Activated T-cell treated with anti-CD3 and anti-CD28 coated beads, Interleukin-2, amount 50 U/mL, for 72 hours (primary cell): ENCODE data around the gene CD2BP2. TPM values are rescaled to one million over a fixed set of nuclear protein-coding genes. Genes with fewer than 3 reads are reported as not detected.
"Not testable (repeated sequence)": the region's sequence is repeated elsewhere in the genome, so short reads cannot be mapped to it uniquely, and the experiment has no call there.

ENCODE experiments used
- ATAC-seq, 2 donors: fragments of 150-1000 bp; cut with Tn5 transposase; replicated peaks in 1 of 2; 2 replicates each; pipeline ENCODE4 v1.10.0; 2021; ENCODE audit warnings: moderate library complexity in 2 of 2, mild to moderate bottlenecking in 1 of 2
- DNase-seq, 2 donors: peaks; one replicate each; pipeline ENCODE4 v3.0.0; 2021 to 2022; ENCODE audit warnings: mixed read lengths in 1 of 2
- H3K27ac Mint-ChIP-seq: one replicate; pipeline ENCODE4 v1.8.0; 2022; ENCODE audit warnings: mild to moderate bottlenecking, moderate library complexity, mixed read lengths
- H3K27me3 Mint-ChIP-seq: one replicate; pipeline ENCODE4 v1.8.0; 2022; ENCODE audit warnings: low read depth, mixed read lengths
- H3K36me3 Mint-ChIP-seq, 2 donors: one replicate each; pipeline ENCODE4 v1.8.0; 2022; ENCODE audit warnings: mixed read lengths in 2 of 2, mild to moderate bottlenecking in 1 of 2; ENCODE audit not compliant: insufficient read depth in 2 of 2
- H3K4me1 Mint-ChIP-seq: one replicate; pipeline ENCODE4 v1.8.0; 2022; ENCODE audit warnings: low read depth, mixed read lengths
- H3K4me3 Mint-ChIP-seq, 2 donors: one replicate each; pipeline ENCODE4 v1.8.0; 2022; ENCODE audit warnings: mild to moderate bottlenecking in 2 of 2, mixed read lengths in 2 of 2, moderate library complexity in 2 of 2
- H3K9me3 Mint-ChIP-seq, 2 donors: one replicate each; pipeline ENCODE4 v1.8.0; 2022; ENCODE audit warnings: mixed read lengths in 2 of 2
- total RNA-seq, 2 donors: library from RNA; stranded (reverse); gene quantifications; one replicate each; pipeline ENCODE4 v1.2.3, GENCODE V29; 2022

The CD2BP2 gene
- total RNA-seq, result 10 to 100 TPM; 61.9 to 63.5 TPM

- DNase-seq, result peak; percentile 87 to 91
- Mint-ChIP-seq H3K27ac (peak within 1 kb of the TSS; percentile 92), H3K4me3 (peak within 1 kb of the TSS; percentile 92 to 94), H3K36me3 (peaks cover 4 to 16% of the 10 kb centered on the region in 2 donors), H3K9me3 (no peaks in the 10 kb centered on the region), H3K27me3 (no peaks in the 10 kb centered on the region), H3K4me1 (peaks cover 59% of the 10 kb centered on the region)
- peak; percentile 84 to 87 for ATAC-seq
Measured at GRCh38 chr16:30355144-30355953, at the start of gene CD2BP2. Gene CD2BP2, minus strand, starts transcription at chr16:30355308. Its CDS starts 627 bp downstream, at chr16:30354681.

GRCh38 chr16:30401768-30402425 is 46.8 kb upstream of the CD2BP2 start:
- no peaks in the 10 kb centered on the region for H3K9me3 Mint-ChIP-seq
- H3K27me3 Mint-ChIP-seq, result no peaks in the 10 kb centered on the region
- peak overlapping the region; percentile 95 to 96 for H3K4me3 Mint-ChIP-seq
- DNase-seq, result no peak
- ATAC-seq, result no peak
- H3K4me1 Mint-ChIP-seq, result peaks cover 40% of the 10 kb centered on the region
- H3K27ac Mint-ChIP-seq, result no peak overlapping the region
- H3K36me3 Mint-ChIP-seq, result peaks cover 0 to 2% of the 10 kb centered on the region in 2 donors

- ATAC-seq, result no peak
- Mint-ChIP-seq H3K9me3 (no peaks in the 10 kb centered on the region), H3K36me3 (peaks cover 2 to 3% of the 10 kb centered on the region in 2 donors), H3K4me3 (peak overlapping the region; percentile 95 to 96), H3K4me1 (peaks cover 54% of the 10 kb centered on the region), H3K27me3 (no peaks in the 10 kb centered on the region), H3K27ac (peak overlapping the region; percentile 80)
- DNase-seq, result no peak
Measured at GRCh38 chr16:30399435-30400186, 44.5 kb upstream of the CD2BP2 start.

DNA sequence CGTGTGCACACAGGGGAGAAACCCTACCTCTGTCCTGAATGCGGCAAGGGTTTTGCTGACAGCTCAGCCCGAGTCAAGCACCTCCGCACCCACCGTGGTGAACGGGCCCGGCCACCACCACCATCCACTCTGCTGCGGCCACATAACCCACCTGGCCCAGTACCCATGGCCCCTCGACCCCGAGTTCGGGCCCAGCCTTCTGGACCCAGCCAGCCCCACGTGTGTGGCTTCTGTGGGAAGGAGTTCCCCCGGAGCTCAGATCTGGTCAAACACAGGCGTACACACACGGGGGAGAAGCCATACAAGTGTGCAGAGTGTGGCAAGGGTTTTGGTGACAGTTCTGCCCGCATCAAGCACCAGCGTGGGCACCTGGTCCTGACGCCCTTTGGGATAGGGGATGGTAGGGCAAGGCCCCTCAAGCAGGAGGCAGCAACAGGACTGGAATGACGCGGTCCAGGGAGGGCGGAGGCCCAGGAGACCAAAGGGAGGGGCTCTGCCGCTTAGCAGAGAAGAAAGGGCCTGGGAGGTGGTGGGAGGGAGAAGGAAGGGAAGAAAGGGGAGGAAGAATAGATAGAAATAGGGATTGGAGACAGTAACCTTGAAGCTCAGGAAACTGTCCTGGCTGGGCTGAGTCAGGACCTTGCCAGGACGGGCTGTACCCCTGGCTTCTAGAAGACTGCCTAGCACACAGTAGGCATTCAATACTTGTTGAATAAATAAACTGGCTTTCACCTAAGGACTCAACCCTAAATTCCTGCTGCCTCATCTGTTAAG is 43.7 kb upstream of the CD2BP2 start:
- H3K4me1 Mint-ChIP-seq, result peaks cover 59% of the 10 kb centered on the region
- no peak for ATAC-seq

GRCh38 chr16:30397776-30398660 is 42.9 kb upstream of the CD2BP2 start:
- Mint-ChIP-seq H3K27ac (no peak overlapping the region), H3K36me3 (peaks cover 2 to 3% of the 10 kb centered on the region in 2 donors), H3K9me3 (no peaks in the 10 kb centered on the region), H3K27me3 (no peaks in the 10 kb centered on the region), H3K4me1 (peaks cover 59% of the 10 kb centered on the region), H3K4me3 (no peak overlapping the region)
- no peak for DNase-seq
- ATAC-seq, result no peak

More for the DNA sequence above, 43.7 kb upstream of the CD2BP2 start:
- Mint-ChIP-seq H3K27me3 (no peaks in the 10 kb centered on the region), H3K27ac (no peak overlapping the region), H3K9me3 (no peaks in the 10 kb centered on the region), H3K36me3 (peaks cover 2 to 3% of the 10 kb centered on the region in 2 donors), H3K4me3 (peak overlapping the region; percentile 17 to 96)
- no peak for DNase-seq

- DNase-seq (no peak), ATAC-seq (no peak)
- Mint-ChIP-seq H3K4me3 (peak overlapping the region; percentile 83 to 88), H3K27ac (peak overlapping the region; percentile 4), H3K27me3 (no peaks in the 10 kb centered on the region), H3K36me3 (peaks cover 2 to 3% of the 10 kb centered on the region in 2 donors), H3K4me1 (peaks cover 59% of the 10 kb centered on the region), H3K9me3 (no peaks in the 10 kb centered on the region)
Measured at GRCh38 chr16:30397056-30397455, 41.9 kb upstream of the CD2BP2 start.

DNA sequence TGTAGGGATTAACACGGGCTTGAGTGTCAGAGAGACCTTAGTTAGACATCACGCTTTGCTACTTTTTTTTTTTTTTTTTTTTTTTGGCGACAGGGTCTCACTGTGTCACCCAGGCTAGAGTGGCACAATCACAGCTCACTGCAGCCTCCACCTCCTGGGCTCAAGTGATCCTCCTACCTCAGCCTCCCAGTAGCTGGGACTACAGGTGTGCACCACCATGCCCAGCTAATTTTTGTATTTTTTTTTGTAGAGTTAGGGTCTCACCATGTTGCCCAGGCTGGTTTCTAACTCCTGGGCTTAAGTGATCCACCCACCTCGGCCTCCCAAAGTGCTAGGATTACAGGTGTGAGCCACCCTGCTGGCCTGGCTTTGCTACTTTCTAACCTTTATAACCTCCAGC is 41.5 kb upstream of the CD2BP2 start:
- H3K27me3 Mint-ChIP-seq, H3K9me3 Mint-ChIP-seq, H3K36me3 Mint-ChIP-seq, ATAC-seq, DNase-seq: not testable (repeated sequence)
- Mint-ChIP-seq H3K4me1 (peaks cover 56% of the 10 kb centered on the region), H3K4me3 (peak overlapping the region; percentile 83 to 88), H3K27ac (peak overlapping the region; percentile 4)

- no peaks in the 10 kb centered on the region for H3K9me3 Mint-ChIP-seq
- no peaks in the 10 kb centered on the region for H3K27me3 Mint-ChIP-seq
- H3K4me1 Mint-ChIP-seq, result peaks cover 52% of the 10 kb centered on the region
- H3K27ac Mint-ChIP-seq, result peak overlapping the region; percentile 48
- H3K4me3 Mint-ChIP-seq, result peak overlapping the region; percentile 83 to 88
- ATAC-seq (no peak), DNase-seq (no peak)
- peaks cover 2 to 3% of the 10 kb centered on the region in 2 donors for H3K36me3 Mint-ChIP-seq
Measured at GRCh38 chr16:30395992-30396585, 41.0 kb upstream of the CD2BP2 start.

- H3K27ac Mint-ChIP-seq, result peak within 1 kb of the TSS; percentile 77
- no peaks in the 10 kb centered on the region for H3K9me3 Mint-ChIP-seq
- no peaks in the 10 kb centered on the region for H3K27me3 Mint-ChIP-seq
- H3K4me3 Mint-ChIP-seq, result peak within 1 kb of the TSS; percentile 89 to 91
- ATAC-seq (peak; percentile 81 to 84), DNase-seq (peak; percentile 72 to 79)
- H3K36me3 Mint-ChIP-seq, result peaks cover 2 to 3% of the 10 kb centered on the region in 2 donors
- peaks cover 47% of the 10 kb centered on the region for H3K4me1 Mint-ChIP-seq
Measured at GRCh38 chr16:30395155-30395991, 40.3 kb upstream of the CD2BP2 start, which contains the start of gene ZNF48. Gene ZNF48, plus strand, starts transcription at chr16:30395420. Its CDS starts 375 bp downstream, at chr16:30395795.

DNA sequence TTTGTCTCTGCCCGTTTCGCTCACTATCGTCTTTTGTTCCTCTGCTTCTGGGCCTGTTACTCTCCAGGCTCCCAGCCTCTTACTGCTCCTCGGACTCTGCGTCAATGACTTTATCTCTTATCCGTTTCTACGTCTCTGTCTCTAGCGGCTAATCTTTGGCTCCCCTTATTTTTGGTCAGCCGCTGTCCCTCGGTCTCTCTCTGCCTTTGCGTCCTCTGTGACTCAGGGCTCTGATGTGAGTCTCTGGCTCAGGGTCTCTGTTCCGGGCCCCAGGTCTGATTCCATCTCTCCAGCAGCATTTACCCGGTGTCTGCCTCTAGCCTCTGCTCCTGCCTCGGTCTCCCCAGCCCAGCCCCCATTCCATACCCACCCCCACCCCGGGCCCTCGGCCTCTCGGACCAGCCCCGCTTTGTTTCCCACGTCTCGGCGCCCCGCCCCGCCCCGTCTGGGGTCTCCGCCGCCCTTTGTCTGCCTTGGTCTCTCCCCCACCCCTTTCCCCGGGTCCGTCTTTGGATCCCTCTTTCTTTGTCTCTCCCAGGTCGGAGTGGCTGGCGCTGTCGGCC is 39.6 kb upstream of the CD2BP2 start:
- Mint-ChIP-seq H3K4me3 (peak overlapping the region; percentile 89 to 91), H3K27ac (peak overlapping the region; percentile 77), H3K4me1 (peaks cover 40% of the 10 kb centered on the region), H3K36me3 (peaks cover 2 to 3% of the 10 kb centered on the region in 2 donors), H3K9me3 (no peaks in the 10 kb centered on the region), H3K27me3 (no peaks in the 10 kb centered on the region)
- no peak for DNase-seq
- peak in 1 of 2 donors; percentile 8 for ATAC-seq
